Measurements from ENCODE around the gene TPRA1.

- TF ChIP-seq POLR2A (IDR thresholded peaks at IDR 0.05; ENCODE audit: low read depth, low read length) (no peak), POLR2AphosphoS5 (IDR thresholded peaks at IDR 0.05; ENCODE audit: low read depth, low read length) (no peak)
Observed at GRCh38 chr3:127587876-127588275, 2.7 kb downstream of the TPRA1 start.

Measured in GM12892 (cell line).